Calu3 (cell line): ENCODE data around the gene KMT2A. TPM values are rescaled to one million over a fixed set of nuclear protein-coding genes. Genes with fewer than 3 reads are reported as not detected.
A peak's percentile ranks its signal among the peaks of the same experiment; 100 is the strongest.
"Not testable (repeated sequence)": the region's sequence is repeated elsewhere in the genome, so short reads cannot be mapped to it uniquely, and the experiment has no call there.

ENCODE experiments used
- BruUV-seq: library from RNA; stranded (reverse); fragments of 400-500 nt; replicated peaks from 2 replicates; lab custom pipeline; 2021; lab: Mats Ljungman, UMichigan
- CTCF ChIA-PET: fragments of 300-600 bp; sonication (Branson Sonifier 250); formaldehyde crosslinking; loops from one replicate; lab custom pipeline; 2022; ENCODE audit warnings: antibody characterized with exemption; lab: Charles Lee
- DNase-seq: peaks from one replicate; pipeline ENCODE4 v3.0.0; 2022
- H3K27ac Mint-ChIP-seq: one replicate; pipeline ENCODE4 v1.8.0; 2022; ENCODE audit warnings: mixed read lengths; ENCODE audit not compliant: unreplicated experiment
- H3K27me3 Mint-ChIP-seq: one replicate; pipeline ENCODE4 v1.8.0; 2022; ENCODE audit warnings: mixed read lengths; ENCODE audit not compliant: unreplicated experiment
- H3K36me3 Mint-ChIP-seq: one replicate; pipeline ENCODE4 v1.8.0; 2022; ENCODE audit warnings: mild to moderate bottlenecking, moderate library complexity, mixed read lengths; ENCODE audit not compliant: insufficient read depth, unreplicated experiment
- H3K4me1 Mint-ChIP-seq: one replicate; pipeline ENCODE4 v1.8.0; 2022; ENCODE audit warnings: mild to moderate bottlenecking, low read depth, mixed read lengths; ENCODE audit not compliant: unreplicated experiment
- H3K4me3 Mint-ChIP-seq: one replicate; pipeline ENCODE4 v1.8.0; 2022; ENCODE audit warnings: mild to moderate bottlenecking, low read depth, moderate library complexity, mixed read lengths; ENCODE audit not compliant: unreplicated experiment
- H3K9me3 Mint-ChIP-seq: one replicate; pipeline ENCODE4 v1.8.0; 2022; ENCODE audit warnings: low read depth, mixed read lengths; ENCODE audit not compliant: unreplicated experiment
- intact Hi-C: fragments of 100-400 bp; cut with micrococcal nuclease; formaldehyde crosslinking; loops from one replicate; pipeline ENCODE4 v1.10.0; 2022; ENCODE audit not compliant: unreplicated experiment
- total RNA-seq: library from RNA; stranded (reverse); gene quantifications from 2 replicates; pipeline ENCODE4 v1.2.3, GENCODE V29; 2022
- TF ChIP-seq, protein P1 (sequence below): fragments of 200-600 bp; IDR thresholded peaks from one replicate; pipeline ENCODE4 v1.8.0; 2022; ENCODE audit warnings: antibody characterized with exemption; ENCODE audit not compliant: unreplicated experiment

Gene KMT2A
- total RNA-seq, 1 experiment from 2014 or later, result 58.1 TPM

DNA sequence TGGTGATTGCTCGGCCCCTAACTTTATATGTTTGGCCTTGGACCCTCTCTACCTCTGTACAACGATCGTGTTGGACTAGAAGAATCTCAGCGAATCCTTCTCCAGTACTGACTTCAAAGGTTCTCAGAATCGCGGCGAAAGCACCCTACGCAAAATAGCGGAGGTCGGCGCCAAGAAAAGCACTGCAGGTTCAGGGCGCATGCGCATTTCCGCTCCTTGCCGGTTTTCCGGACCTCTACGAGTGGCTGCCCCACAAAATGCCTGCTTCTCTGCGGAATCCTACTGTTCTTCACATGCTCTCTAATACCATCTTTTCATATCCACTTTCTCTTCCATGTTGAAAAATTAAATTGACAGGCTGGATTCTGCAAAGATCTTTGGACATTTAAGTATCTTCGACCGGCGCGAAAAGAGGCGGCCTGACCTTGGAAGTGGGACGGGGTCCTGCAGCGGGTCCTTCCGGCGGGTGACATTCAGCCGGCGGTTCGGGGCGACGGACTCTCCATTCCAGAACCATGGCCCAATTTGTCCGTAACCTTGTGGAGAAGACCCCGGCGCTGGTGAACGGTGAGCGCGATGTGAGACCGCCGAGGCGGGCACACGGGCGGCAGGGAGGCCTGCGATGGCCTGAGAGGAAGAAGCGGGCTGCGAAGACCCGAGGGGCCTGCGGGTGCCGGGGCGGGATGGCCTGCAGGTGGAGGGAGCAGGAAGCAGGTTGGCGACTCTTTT, 35.0 kb upstream of the KMT2A start, which contains the start of gene ATP5MG:
TSS of gene ATP5MG (plus strand) at position 456 of the 729 bp plus-strand sequence. CDS start at position 516, 60 bp downstream.
- Mint-ChIP-seq H3K4me3 (peak within 1 kb of the TSS; percentile 79), H3K9me3 (no peaks in the 10 kb centered on the region), H3K27ac (peak within 1 kb of the TSS; percentile 90), H3K27me3 (no peaks in the 10 kb centered on the region), H3K36me3 (peaks cover 30% of the 10 kb centered on the region), H3K4me1 (peaks cover 10% of the 10 kb centered on the region)
- TF ChIP-seq, protein P1, sequence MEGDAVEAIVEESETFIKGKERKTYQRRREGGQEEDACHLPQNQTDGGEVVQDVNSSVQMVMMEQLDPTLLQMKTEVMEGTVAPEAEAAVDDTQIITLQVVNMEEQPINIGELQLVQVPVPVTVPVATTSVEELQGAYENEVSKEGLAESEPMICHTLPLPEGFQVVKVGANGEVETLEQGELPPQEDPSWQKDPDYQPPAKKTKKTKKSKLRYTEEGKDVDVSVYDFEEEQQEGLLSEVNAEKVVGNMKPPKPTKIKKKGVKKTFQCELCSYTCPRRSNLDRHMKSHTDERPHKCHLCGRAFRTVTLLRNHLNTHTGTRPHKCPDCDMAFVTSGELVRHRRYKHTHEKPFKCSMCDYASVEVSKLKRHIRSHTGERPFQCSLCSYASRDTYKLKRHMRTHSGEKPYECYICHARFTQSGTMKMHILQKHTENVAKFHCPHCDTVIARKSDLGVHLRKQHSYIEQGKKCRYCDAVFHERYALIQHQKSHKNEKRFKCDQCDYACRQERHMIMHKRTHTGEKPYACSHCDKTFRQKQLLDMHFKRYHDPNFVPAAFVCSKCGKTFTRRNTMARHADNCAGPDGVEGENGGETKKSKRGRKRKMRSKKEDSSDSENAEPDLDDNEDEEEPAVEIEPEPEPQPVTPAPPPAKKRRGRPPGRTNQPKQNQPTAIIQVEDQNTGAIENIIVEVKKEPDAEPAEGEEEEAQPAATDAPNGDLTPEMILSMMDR, result no peak
- intact Hi-C loops, result loop anchor here (5.0 kb wide), 1 partner anchor 36 kb away; the partner anchor contains the start of gene KMT2A
- CTCF ChIA-PET, result no interaction called here
- BruUV-seq, result no TSS peak
- DNase-seq, result peak; percentile 77

DNA sequence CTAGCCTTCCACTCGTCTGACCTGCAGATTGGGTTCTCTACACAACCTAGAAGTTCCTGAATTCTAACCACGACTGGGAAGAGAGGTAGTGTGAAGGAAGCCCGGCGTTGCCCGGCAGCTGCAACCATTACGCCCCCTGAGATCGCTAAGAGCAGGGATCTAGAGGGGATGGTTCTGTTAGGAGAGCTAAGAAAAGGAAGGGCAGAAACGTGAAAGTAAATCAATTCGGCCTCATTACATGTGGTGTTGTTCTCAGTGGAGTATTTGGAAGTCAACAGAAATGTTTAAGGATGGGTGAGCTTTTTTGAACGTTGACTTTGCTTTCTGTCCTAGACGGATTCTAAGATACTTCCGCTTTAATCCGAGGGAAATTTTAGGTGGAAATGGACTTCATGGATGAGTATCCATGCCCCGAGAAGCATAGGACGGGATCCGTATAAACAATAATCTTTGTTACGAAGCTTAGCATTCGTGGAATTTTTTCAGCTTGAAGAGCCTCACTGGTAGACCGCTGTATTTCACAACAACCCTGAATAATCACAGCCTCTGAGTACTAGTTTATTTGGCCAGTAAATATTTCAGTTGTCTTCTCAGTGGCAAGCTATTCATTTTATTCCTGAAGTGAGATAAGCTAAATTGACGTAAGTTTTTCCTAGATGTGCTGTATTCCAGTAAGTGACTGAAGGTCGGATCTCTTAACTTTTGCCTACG, 34.3 kb upstream of the KMT2A start:
- H3K36me3 Mint-ChIP-seq, result peaks cover 29% of the 10 kb centered on the region
- H3K4me3 Mint-ChIP-seq, result peak overlapping the region; percentile 79
- H3K4me1 Mint-ChIP-seq, result peaks cover 10% of the 10 kb centered on the region
- TF ChIP-seq, protein P1, result no peak
- DNase-seq, result no peak
- intact Hi-C loops, result loop anchor here (1.0 to 5.0 kb wide), 2 partner anchors 35 to 86 kb away; partner anchors contain the start of gene KMT2A
- TSS peak; percentile 62 for BruUV-seq
- H3K27ac Mint-ChIP-seq, result peak overlapping the region; percentile 90
- CTCF ChIA-PET, result interaction anchor here (1.3 kb wide), 1 partner anchor 40 kb away, joined by 5 read pairs; no protein-coding TSS in a partner anchor
- H3K9me3 Mint-ChIP-seq, result no peaks in the 10 kb centered on the region
- H3K27me3 Mint-ChIP-seq, result no peaks in the 10 kb centered on the region

DNA sequence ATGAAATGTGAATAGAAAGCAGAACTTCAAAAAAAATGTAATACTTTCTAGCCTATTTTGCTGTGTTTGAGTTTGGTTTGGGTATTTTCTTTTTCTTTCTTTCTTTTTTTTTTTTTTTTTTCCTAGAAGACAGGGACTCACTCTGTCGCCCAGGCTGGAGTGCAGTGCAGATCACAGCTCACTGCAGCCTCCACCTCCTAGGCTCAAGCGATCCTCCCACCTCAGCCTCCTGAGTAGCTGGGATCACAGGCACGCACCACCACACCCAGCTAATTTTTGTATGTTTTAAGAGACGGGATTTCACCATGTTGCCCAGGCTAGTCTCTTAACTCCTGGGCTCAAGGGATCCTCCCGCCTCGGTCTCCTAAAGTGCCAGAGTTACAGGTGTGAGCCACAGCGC, 33.7 kb upstream of the KMT2A start:
- Mint-ChIP-seq H3K4me1 (peaks cover 10% of the 10 kb centered on the region), H3K4me3 (peak overlapping the region; percentile 79), H3K27ac (peak overlapping the region; percentile 90), H3K36me3 (peaks cover 29% of the 10 kb centered on the region)
- not testable (repeated sequence) for BruUV-seq, H3K9me3 Mint-ChIP-seq, DNase-seq, H3K27me3 Mint-ChIP-seq
- intact Hi-C loops, result loop anchor here (1.0 to 5.0 kb wide), 2 partner anchors 35 to 86 kb away; partner anchors contain the start of gene KMT2A
- CTCF ChIA-PET, result interaction anchor here (1.3 kb wide), 1 partner anchor 39 kb away, joined by 5 read pairs; no protein-coding TSS in a partner anchor

DNA sequence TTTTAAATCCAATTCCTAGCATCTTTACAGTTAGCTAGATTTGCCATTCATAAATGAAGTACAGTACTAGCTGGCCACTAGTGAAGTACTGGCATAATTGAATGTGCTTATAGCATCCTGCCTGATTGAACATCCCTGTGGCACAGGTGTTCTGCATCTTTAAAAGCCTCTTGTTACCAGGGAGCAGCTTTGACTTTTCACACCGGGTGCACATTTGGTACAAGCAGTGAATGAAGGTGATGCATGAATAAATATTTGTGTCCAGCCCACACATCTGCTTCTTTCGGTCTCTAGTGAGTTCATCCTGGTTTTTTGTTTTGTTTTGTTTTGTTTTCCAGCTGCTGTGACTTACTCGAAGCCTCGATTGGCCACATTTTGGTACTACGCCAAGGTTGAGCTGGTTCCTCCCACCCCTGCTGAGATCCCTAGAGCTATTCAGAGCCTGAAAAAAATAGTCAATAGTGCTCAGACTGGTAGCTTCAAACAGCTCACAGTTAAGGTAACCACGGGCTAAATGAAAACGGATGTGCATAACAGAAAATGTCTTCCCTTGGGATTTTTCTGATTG, 29.6 kb upstream of the KMT2A start:
- Mint-ChIP-seq H3K27me3 (no peaks in the 10 kb centered on the region), H3K4me3 (no peak overlapping the region), H3K9me3 (no peaks in the 10 kb centered on the region), H3K27ac (no peak overlapping the region), H3K36me3 (peaks cover 31% of the 10 kb centered on the region), H3K4me1 (no peaks in the 10 kb centered on the region)
- no TSS peak for BruUV-seq
- TF ChIP-seq, protein P1, result no peak
- CTCF ChIA-PET, result interaction anchor here (0.5 kb wide), 1 partner anchor 560 kb away, joined by 4 read pairs; no protein-coding TSS in a partner anchor
- intact Hi-C loops, result no loop called here
- DNase-seq, result no peak
